NCI-H345 treated with DMSO at 0.1 percent for 48 hours (cell line): ENCODE measurements around the gene KATNBL1.
"Not testable (repeated sequence)": the region's sequence is repeated elsewhere in the genome, so short reads cannot be mapped to it uniquely, and the experiment has no call there.

Experiments
- DNase-seq: peaks from one replicate; lab custom pipeline; 2025; ENCODE audit not compliant: unreplicated experiment; lab: John Stamatoyannopoulos, UW

The KATNBL1 gene

GRCh38 chr15:34120420-34120819 is 89.5 kb downstream of the KATNBL1 start:
- not testable (repeated sequence) for DNase-seq

- DNase-seq: no peak
Measured at GRCh38 chr15:34119291-34119690, 90.6 kb downstream of the KATNBL1 start.

DNA sequence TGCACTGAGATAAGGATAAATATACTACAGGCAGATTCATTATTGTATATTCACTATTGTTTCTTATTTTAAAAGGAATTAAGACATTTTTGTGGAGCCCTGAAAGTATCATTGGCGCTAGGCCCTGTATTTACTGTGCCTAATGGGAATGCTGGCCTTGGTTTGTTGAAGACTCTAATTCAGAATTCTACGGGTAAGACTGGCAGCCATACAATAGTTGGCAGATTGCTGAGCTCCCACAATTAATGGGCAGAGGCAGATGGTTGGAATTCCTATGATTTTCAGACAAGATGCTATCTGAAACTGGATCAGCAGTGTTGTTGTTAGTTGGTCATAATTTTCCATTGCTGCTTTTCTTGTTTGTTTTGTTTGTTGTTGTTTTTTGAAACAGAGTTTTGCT is 93.3 kb downstream of the KATNBL1 start:
- no peak for DNase-seq

GRCh38 chr15:34114739-34115138 is 95.2 kb downstream of the KATNBL1 start:
- no peak for DNase-seq

GRCh38 chr15:34114215-34114614 is 95.7 kb downstream of the KATNBL1 start:
- no peak for DNase-seq

DNA sequence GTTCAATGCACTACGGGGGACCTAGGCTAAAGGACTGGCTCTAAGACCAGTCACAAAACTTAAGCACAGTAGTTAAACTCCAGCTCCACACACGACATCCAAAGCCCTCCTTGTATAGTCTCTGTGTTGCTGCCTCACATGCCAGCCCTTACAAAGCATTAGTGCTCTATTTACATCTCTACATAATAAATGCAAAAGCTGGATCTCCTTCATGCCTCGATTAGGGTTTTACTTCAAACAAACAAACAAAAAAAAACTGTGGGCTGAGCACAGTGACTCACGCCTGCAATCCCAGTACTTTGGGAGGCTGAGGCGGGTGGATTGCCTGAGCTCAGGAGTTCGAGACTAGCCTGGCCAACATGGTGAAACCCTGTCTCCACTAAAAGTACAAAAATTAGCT is 98.4 kb downstream of the KATNBL1 start:
- DNase-seq: no peak

DNA sequence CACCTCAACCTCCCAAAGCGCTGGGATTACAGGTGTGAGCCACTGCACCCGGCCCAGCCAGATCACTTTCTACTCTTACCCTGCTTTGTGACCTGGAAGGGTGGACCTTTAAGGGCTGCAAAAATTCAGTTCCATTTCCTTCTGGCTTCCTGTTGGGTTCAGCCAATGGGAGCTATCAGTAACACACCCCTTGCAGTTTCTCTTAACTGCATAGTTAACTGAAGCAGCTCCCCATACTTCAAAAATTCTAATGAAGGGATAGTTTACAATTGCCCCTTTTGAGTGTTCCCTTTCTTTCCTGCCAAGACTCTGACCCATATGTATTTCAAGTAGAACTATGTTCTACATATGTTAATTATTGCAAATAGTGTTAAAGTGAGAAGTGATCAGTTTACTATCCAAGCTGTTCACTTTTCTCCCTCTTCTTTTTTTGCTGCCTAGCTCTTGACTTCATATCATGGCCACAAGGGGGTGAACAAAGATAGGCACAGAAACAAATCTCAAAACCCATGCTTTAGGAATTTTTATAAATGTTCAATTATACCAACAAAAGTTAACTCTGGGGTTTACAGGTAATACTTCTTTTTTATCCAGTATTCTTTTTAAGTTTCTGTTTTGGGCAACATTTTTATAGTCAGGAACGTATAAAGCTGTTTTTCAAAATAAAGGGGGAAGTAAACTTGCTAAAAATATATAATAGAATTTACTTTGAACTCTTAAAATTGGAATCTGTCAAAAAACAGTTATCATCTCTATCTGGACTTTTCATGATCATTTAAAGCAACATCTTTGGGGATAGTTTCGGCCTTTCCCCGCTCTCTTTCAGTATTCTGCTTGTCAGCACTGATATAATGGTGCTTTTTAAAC is 99.9 kb downstream of the KATNBL1 start:
- DNase-seq: no peak

DNA sequence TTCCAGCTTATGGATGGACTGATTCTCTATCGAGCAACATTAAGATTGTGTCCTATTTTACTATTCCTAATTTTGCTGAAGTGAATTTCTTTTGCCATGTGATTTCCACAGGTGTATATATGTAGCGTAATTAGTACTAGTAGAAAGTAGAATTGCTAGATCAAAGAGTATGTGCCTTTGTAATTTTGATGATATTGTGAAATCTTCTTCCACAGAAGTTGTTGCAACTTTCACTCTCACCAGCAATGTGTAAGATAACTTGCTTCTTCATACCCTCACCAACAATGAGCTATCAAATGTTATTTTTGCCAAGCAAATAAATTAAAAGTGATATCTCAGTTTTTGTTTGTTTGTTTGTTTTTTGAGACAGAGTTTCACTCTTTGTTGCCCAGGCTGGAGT is 102.6 kb downstream of the KATNBL1 start:
- no peak for DNase-seq

DNA sequence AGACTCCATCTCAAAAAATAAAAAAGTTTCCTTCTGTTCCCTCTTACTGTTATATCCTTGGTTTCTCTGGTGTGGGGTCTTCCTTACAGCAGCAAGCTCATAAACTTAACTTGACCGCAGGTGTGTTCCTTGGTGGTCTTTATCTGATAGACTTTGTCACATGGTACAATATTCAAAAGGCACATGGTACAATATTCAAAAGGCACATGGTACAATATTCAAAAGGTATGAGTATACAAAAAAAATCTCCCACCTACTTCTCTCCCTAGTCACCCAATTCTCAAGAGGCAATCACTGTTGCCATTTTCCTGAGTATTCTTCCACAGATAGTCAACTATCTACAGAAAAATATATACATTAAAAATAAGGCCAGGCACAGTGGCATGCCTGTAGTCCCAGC is 103.5 kb downstream of the KATNBL1 start:
- DNase-seq: no peak

GRCh38 chr15:34102175-34102925 is 107.5 kb downstream of the KATNBL1 start:
- no peak for DNase-seq

GRCh38 chr15:34101366-34102174 is 108.3 kb downstream of the KATNBL1 start, which contains the start of the genes EMC7 and PGBD4:
Gene EMC7, minus strand, starts transcription at chr15:34101862. Its CDS starts 23 bp downstream, at chr15:34101839.
Gene PGBD4, plus strand, starts transcription at chr15:34102083. Its CDS starts 449 bp downstream, at chr15:34102532.
- DNase-seq: peak; percentile 87

GRCh38 chr15:34099914-34100313 is 110.0 kb downstream of the KATNBL1 start:
- no peak for DNase-seq
